GM12865 (cell line): ENCODE measurements around the gene MEGF9.

Source experiments
- DNase-seq: peaks from one replicate; pipeline ENCODE4 v3.0.0; 2010; ENCODE audit warnings: low read depth
- H3K4me3 ChIP-seq: 2 replicates; pipeline ENCODE4 v1.5.1; 2011; ENCODE audit warnings: mild to moderate bottlenecking, low read depth, low read length, control low read depth
- TF ChIP-seq, protein P1 (sequence below): IDR thresholded peaks from 2 replicates; pipeline ENCODE4 v1.5.1; 2011; ENCODE audit warnings: low read length, control low read depth, low read depth, inconsistent platforms; ENCODE audit not compliant: insufficient read depth; ENCODE audit errors: missing control alignments

The MEGF9 gene

DNA sequence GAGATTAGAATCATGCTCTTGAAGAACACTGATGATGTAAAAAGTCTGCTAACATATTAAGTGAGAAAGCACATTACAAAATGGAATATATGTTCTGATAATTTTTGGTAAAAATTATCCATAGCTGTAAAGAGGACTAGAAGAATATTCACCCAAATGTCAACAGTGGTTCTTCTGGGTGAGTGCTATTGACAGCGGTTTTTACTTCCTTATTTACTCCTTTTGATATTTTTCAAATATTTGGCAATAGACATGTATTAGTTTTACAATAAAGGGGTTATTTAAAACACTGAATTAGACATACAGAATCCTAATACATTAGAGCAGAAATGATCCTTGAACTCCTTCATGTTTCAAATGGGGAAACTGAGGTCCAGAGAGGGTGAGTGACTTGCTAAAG lies 26.9 kb upstream of the MEGF9 start:
- no peak overlapping the region for H3K4me3 ChIP-seq
- no peak for DNase-seq
- TF ChIP-seq, protein P1, sequence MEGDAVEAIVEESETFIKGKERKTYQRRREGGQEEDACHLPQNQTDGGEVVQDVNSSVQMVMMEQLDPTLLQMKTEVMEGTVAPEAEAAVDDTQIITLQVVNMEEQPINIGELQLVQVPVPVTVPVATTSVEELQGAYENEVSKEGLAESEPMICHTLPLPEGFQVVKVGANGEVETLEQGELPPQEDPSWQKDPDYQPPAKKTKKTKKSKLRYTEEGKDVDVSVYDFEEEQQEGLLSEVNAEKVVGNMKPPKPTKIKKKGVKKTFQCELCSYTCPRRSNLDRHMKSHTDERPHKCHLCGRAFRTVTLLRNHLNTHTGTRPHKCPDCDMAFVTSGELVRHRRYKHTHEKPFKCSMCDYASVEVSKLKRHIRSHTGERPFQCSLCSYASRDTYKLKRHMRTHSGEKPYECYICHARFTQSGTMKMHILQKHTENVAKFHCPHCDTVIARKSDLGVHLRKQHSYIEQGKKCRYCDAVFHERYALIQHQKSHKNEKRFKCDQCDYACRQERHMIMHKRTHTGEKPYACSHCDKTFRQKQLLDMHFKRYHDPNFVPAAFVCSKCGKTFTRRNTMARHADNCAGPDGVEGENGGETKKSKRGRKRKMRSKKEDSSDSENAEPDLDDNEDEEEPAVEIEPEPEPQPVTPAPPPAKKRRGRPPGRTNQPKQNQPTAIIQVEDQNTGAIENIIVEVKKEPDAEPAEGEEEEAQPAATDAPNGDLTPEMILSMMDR: no peak

DNA sequence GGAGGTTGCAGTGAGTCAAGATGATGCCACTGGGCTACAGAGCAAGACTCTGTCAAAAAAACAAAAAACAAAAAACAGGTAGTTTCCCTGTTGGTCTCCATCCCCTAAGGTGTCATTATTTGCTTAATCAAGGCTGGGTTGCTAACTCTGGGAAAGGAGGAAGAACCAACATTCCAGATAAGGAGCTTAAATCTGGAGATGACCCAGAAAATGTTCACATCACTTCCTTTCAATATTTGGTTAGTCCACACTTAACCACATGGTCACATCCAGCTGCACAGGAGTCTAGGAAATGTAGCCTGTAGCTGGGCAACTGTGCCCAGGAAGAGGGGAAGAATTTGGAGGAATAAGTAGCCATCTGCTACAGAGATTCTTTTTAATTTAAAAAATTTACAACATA lies 25.9 kb upstream of the MEGF9 start:
- no peak overlapping the region for H3K4me3 ChIP-seq
- DNase-seq: no peak
- TF ChIP-seq, protein P1: no peak

DNA sequence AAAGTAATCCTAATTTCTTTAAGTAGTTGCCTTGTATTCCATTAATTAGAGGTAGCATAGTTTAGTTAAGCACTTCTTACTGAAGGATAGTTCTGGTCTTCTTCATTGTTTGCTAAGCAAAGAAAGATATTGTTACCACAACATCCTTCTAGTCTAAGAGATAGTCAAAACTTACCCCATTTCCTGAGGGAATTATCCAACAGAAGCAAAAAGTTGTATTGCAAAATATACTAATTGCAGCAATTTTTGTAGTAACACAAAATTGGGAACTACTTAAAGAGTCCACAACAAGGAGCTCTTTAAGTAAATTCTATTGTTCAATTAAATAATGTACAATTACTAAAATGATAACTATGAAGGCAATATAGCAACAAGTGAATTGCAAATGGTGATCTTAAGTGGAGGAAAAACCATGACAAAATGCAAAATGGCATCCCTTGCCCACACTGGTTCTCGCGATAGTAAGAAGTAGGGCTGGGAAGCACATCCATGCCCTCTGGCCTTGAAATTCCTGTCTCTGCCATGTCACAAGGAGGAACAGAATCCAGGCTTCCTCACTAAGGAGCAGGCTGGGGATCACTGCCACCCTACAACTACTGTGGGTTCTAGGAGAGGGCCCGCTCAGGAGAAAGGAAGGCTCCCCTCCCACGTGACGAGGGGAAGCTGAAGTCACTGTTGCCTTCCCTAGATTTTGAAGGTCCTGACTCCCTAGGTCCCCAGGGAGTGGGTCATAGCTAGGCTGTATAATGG lies 23.3 kb upstream of the MEGF9 start:
- H3K4me3 ChIP-seq: no peak overlapping the region
- no peak for DNase-seq
- TF ChIP-seq, protein P1: no peak

DNA sequence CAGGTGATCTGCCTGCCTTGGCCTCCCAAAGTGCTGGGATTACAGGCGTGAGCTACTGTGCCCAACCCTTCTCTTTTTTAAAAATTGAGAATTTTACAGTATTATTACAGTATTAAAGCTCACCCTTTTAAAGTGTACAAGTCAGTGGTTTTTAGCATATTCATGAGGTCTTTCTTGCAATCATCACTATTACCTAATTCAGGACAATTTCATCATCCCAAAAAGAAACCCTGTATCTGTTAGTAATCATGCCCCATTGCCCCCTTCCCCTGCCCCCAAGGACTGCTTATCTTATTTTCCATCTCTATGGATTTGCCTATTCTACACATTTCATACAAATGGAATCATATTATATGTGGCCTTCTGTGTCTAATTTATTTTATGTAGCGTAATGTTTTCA lies 22.6 kb upstream of the MEGF9 start:
- TF ChIP-seq, protein P1: no peak
- no peak overlapping the region for H3K4me3 ChIP-seq
- no peak for DNase-seq

DNA sequence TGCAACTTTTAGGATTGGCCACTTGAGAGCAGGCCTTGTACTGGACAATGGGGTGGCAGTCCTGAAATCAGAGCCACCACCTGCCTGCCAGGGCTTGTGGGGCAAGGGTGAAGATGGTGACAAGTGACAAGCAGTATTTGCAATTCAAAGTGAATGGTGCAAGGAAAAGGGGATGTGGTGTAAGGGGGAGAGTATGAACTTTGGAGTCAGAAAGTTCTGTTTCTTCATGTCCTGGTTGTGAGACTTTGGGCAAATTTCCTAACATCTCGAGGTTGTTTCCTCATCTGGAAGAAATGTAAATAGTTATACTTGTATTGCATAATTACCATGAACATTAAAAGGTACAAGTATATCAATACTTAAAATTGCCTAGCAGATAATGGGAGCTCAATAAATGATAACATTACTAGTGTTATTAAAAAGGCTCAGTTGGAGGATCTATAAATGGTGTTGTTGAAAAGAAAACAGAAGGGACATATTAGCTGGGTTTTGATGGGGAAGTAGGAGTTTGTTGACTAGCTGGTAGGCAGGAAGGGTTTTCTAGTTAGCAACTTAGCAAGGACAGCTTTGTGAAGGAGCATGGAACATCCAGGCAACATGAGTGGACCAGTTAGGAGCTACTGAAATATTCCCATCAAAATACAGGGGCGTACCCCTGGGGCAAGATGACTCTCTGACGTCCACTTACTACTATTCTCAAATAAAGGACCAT lies 21.3 kb upstream of the MEGF9 start:
- TF ChIP-seq, protein P1: no peak
- no peak for DNase-seq
- H3K4me3 ChIP-seq: no peak overlapping the region

DNA sequence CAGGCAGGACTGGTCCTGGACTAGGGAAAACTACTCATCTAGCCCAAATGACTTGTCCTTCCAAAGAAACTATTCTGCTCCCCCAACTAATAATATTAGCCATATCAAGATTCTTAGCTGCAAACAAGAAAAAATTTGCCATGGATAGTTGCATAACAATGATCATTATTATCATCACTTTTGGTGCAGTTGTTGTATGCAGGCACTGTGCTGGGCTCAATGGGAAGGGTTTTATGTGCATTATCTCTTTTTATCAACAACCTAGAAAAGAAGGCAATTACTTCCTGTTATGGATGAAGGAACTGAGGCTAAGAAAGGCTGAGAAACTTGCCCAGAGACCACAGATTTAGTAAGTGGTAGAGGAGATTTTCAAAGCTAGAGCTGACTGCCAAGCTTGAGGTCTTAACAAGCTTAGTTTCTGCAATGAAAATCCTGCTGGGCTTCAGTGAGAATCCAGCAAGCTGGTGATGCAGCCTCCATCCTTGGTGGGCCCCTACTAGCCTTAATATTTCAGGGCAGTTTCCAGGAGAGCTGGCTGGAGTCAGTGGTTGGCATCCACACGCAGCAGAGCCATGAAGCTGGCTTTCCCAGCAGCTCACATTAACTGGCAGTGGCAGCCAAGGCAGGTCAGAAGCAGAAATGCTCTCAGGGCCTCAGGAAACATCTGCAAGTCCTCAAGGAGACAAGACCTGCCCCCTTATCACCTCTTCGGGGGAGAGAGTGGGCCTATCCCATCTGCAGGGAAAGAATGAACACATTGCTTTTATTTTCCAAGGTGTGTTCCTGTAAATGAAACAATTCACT lies 20.5 kb upstream of the MEGF9 start:
- DNase-seq: no peak
- TF ChIP-seq, protein P1: no peak
- H3K4me3 ChIP-seq: no peak overlapping the region
